Stimulated activated CD4-positive, alpha-beta T cell treated with anti-CD3 and anti-CD28 coated beads, Interleukin-1b, Interleukin-23, amount 100 ng/mL, for 1 hour (primary cell): ENCODE data around the gene MED9.

Experiments
- DNase-seq, 2 donors: peaks; one replicate each; pipeline ENCODE4 v3.0.0-alpha.2; 2020; ENCODE audit warnings: low read depth in 2 of 2

MED9 gene

DNA sequence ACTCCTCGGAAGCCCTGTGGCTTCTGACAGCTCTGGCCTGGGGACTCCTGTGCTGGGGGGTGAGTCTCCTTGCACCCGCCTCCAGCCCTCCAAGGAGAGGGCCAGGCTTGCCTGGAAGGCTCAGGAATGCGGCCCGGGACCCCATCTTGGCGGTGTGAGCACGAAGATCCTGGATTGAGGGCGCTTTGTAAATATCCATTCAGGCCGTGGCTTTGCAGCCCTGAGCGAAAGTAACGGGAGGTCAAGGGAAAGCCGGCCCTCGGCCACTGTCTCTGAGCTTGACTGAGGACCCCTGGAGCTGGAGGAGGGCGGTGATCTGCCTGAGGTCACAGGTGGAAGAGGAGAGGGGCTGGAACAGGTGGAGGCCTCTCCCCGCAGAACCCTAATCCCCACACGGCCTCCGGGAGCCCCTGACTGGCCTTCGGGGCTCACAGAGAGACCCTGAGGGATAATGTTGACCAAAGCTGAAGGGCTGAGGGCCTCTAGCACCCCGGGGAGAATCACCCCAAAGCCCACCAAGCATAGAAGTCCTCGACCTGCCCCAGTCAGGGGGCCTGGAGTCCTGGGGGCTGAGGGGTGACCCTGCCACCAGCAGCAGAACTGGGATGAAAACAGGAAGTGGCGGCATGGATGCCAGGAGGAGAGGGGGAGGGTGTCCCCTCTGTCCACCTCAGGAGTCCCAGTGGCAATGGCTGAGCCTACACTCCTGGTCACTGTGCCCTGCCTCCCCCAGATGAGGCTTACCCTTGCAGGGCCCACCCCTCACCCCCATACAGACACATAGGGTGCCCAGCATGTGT, 27.7 kb downstream of the MED9 start:
- no peak for DNase-seq

DNA sequence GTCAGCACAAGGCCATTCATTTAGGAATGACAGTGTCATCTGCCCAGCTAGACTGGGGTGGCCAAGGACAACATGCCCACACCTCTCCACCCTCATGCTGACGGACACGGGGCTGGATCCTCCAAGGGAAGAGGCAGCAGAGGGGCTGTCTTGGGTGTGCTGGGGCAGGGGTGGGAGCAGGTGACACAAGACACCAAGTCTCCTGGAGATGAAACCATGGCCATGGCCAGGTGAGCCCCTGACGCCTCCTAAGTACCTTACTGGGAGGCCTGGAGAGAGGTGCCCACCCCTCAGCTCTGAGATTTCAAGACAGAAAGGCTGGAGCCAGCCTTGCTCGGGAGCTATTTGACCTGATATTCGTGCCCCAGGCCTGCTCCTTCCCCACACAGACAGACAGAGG, 28.4 kb downstream of the MED9 start:
- no peak for DNase-seq

DNA sequence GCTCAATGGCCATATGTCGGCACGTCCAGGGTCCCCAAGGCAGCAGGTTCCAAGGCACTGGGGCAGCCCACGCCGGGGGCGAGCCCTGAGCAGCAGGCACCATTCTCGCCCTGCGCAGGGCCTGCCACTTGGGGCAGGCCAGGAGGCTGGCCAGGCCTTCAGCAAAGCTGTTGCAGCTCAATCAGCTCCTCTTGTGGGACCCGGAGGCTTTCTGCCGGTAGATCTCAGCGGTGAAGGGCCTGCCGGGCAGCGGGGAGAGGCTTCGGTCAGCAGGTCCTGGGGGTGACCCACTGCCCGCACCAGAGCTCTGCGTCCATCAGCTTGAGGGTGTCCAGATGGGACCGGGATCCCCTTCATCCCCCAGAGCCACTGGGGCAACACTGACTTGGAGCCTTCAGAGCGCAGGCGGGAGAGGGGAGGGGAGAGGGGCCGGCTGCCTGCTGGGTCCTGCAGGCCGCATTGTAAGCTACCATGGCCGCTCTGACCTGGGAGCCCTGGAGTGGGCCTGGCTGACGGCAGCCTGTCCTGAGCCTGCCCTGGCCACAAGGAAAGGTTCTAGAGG, 28.9 kb downstream of the MED9 start:
- no peak for DNase-seq

- DNase-seq: no peak
These were observed 29.5 kb downstream of the MED9 start for GRCh38 chr17:17506181-17506741.

- no peak for DNase-seq
These were observed 30.2 kb downstream of the MED9 start for GRCh38 chr17:17506893-17507464.

DNA sequence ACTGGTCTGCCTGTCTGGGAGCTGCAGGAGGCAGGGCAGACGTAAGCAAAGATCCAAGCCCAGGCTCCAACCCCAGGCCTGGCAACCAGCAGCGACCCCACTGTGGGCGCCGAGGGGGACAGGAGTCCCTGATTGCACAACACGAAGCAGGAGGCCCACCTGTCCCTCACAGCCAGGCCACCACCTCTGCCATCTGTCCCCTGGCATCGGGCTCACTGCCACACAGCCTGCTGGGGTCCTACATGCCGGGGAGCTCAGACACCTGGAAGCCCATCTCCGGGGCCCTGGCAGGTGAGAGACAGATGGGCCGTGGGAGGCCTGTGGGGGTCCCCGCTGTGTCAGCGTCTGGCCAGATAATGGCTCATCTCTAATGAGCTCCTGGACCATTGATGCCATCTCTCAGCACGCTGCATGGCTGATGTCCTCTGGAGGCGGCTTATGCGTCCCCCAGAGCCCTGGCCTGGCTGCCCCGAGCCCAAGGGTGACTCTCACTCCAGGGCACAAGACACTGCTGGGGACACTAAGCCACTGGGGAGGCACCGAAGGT, 30.7 kb downstream of the MED9 start:
- DNase-seq: no peak

GRCh38 chr17:17508019-17508535, 31.3 kb downstream of the MED9 start:
- no peak for DNase-seq

DNA sequence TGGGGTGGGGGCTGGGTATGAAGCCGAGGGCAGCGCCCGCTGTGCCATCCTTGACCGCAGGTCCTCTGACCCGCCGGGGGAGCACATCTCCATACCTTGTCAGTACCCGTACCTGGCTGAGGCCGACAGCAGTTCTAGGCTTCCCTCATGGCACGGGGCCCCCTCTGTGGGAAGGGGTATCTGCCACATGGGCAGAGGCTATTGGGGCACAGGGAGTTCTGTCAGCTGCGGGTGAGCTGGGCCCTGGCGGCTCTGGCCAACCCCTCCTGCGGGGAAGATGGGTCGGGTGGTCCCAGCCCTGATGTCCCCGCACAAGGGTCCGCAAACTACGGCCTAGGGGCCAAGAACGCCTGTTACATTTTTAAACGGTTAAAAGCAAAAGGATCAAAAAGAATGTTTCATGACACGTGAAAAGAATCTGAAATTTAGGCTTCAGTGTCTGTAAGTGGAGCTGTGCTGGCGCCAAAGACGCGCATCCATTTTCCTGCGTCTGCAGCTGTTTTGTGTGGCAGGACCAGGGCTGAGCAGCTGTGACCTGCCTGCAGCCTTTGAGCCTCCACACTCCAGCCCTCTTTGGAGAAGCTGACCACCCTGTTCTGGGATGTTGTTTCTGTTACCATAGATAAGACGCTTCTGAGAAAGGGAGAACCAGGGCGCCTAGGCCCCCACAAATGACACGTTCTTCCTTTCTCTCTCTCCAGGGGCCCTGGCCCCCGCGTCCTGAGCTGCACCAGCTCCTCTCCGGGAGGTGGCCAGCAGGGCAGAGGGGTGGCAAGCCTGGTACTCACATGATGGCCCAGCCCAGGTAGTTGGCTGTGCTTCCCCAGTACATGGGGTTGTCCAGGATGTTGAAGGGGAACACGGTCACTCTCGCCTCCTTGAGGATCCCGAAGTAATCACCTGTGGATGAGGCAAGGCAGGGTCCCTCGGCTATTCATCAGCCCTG, 32.1 kb downstream of the MED9 start:
- no peak for DNase-seq

GRCh38 chr17:17509601-17510425, 33.0 kb downstream of the MED9 start:
- no peak for DNase-seq

DNA sequence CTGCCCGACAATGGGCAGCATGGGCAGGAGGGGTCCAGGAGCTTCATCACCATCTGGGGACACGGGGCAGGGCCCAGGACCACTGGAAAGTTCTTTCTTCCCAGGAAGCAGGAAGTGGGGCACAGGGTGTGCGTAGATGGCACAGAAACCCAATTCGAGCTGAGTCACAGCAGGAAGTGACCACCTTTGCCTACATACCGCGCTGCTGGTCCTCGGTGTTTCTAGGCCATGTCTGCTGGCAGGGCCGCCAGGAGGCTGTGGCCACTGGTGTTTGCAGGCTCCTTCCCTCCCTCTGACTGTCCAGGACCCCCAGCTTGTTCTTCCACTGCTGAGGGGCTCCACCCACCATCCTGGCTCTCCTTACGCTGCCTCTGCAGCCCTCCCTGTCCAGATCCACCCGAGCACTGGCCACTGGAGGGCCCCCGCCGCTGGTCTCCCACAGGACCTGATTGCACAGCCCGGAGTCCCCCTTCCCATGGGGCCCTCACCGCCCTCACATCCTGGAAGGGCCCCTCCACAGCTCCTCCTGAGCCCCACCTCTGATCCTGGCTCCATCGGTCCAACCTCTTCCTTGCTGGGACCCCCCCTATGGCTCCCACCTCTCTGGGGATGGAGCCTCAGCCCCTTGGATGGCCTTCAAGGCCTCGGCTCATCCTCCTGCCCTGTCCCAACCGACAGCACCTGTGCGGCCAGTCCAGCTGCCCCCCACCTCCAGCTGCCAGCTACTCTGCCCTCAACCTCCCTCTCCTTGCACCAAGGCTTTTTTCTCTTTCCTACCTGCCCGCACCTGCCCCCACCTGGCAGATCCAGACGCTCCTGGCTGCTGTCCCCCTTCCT, 33.9 kb downstream of the MED9 start:
- DNase-seq: no peak

GRCh38 chr17:17511293-17511741, 34.5 kb downstream of the MED9 start:
- DNase-seq: no peak

- no peak for DNase-seq
These were observed 35.4 kb downstream of the MED9 start for GRCh38 chr17:17511881-17512858.

- no peak for DNase-seq
These were observed 36.1 kb downstream of the MED9 start for GRCh38 chr17:17512866-17513265.

DNA sequence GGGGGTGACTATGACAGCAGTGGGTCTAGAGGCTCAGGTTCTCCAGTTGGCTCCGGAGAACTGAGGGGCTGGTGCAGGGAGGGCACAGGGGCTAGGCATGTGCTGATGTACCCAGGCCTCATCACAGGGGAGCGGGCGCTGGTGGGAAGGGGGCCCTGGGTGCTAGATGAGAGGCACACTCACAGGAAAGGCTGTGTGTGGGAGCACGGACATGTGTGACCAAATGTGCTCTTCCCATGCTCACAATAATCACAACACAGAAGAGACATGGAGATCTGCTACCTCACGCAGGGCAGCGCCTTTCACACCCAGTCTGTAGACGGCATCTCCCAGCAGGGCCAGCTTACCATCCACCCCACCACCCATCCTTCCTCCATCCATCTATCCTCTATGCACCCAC, 36.8 kb downstream of the MED9 start:
- no peak for DNase-seq

DNA sequence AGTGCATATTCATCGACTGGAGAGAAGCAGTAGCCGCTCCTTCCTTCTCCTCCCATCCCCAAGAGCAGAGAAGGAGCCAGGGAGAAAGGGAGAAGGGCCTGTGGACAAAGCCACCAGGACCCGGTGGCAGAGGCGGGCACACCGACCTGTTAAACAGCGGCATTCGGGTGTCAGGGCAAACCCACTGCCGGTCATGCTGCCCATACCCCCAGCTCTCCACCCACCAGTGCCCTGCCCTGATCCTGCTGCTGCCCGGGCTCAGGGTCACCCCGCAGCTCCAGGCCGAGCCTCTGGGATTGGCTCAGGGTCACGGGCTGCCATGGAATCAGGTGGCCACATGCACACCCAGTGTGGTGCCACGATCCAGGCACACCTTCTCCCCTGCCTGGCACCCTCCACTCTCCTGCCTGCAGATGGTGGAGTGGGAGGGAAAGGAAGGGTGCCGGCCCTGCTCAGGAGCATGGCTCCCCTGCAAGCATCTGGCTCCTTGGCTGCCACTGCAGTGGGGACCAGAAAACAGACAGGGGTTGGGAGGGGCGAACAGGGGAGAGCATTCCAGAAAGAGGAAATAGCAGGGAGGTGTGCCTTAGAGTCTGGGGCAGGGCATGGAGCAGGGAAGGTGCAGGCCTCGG, 37.7 kb downstream of the MED9 start:
- no peak for DNase-seq

- DNase-seq: no peak
These were observed 38.5 kb downstream of the MED9 start for GRCh38 chr17:17514993-17515933.
